ENCODE data around the gene UGT1A5. TPM values are rescaled to one million over a fixed set of nuclear protein-coding genes. Genes with fewer than 3 reads are reported as not detected.

The UGT1A5 gene
- total and polyA plus RNA-seq, 2 of the 13 experiments (the other 11 are each of a cell fraction or from before 2014, with no cell fraction given) = not detected

DNA sequence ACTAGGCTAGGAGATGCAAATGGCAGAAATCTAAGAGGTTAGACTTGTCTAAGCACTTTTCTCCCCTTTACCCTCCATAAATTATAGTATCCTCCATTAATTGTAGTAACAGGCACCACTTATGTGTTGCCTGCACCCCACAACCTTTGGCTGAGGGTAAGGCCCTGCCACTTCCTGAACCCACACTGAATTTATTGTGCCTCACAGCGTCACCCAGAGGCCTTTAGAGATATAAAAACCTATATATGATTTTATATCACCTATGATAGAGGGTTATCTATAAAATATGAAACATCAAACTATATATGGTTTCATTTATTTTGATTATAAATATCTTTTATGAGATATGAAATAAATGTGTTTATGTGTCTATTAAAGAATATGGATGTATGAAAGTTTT, 38.4 kb upstream of the UGT1A5 start (continued):
- TF ChIP-seq PPARG (CRISPR knock-in tag; conservative IDR thresholded peaks at IDR 0.05) = no peak

DNA sequence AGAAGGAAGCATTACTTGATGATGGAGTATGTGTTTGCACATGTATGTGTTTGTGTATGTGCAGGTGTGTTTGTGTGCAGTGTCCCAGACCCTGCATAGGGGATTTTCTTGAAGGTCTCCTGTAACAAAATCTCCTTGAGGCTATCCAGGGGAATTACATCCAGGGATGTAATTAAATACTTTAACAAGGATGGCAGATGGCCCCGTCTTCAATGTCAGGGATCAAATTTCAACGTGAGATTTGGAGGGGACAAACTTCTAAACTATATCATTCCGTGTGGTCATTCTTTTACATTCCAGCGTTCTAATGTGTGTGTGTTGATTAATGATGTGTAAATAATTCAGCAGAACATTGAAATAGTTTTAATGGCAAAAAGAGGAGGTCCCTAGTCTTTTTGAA, 37.7 kb upstream of the UGT1A5 start:
- Histone ChIP-seq H3K79me2 (ENCODE audit: insufficient read depth, low read length) (no peaks in the 10 kb centered on the region), H2AFZ (ENCODE audit: low read length) (no peak overlapping the region), H3K4me3 (replicated peaks in 1 of 3; ENCODE audit: insufficient read depth in 1 of 3, low read depth in 2 of 3, low read length in 3 of 3) (no peak overlapping the region), H3K27ac (ENCODE audit: extremely low read length, insufficient read depth, low read length) (no peak overlapping the region), H3K4me1 (ENCODE audit: insufficient read depth, low read length) (no peaks in the 10 kb centered on the region), H3K9me3 (ENCODE audit: low read length) (no peaks in the 10 kb centered on the region), H3K9ac (ENCODE audit: insufficient read depth, low read depth, low read length) (no peak overlapping the region), H3K27me3 (ENCODE audit: control insufficient read depth in 1 of 2, insufficient read depth in 2 of 2, low read length in 2 of 2) (no peaks in the 10 kb centered on the region), H4K20me1 (ENCODE audit: insufficient read depth, low read length) (no peaks in the 10 kb centered on the region), H3K4me2 (ENCODE audit: low read depth, low read length) (no peak overlapping the region), H3K36me3 (replicated peaks in 1 of 2; ENCODE audit: control insufficient read depth in 1 of 2, insufficient read depth in 2 of 2, low read length in 2 of 2) (no peaks in the 10 kb centered on the region)
- BruUV-seq (replicated peaks) = no TSS peak
- ATAC-seq (no peak), FAIRE-seq (no peak), DNase-seq (ENCODE audit: low spot score) (no peak)
- no peak for TF ChIP-seq THYN1 (CRISPR knock-in tag; IDR thresholded peaks at IDR 0.05; ENCODE audit: borderline replicate concordance, low read depth)
- TF ChIP-seq REXO4 (CRISPR knock-in tag; IDR thresholded peaks at IDR 0.05; ENCODE audit: borderline replicate concordance) = no peak
- no peak for TF ChIP-seq FOXK2 (IDR thresholded peaks at IDR 0.05)
- TF ChIP-seq ZNF564 (CRISPR knock-in tag; IDR thresholded peaks at IDR 0.05) = no peak
- TF ChIP-seq, protein P1, sequence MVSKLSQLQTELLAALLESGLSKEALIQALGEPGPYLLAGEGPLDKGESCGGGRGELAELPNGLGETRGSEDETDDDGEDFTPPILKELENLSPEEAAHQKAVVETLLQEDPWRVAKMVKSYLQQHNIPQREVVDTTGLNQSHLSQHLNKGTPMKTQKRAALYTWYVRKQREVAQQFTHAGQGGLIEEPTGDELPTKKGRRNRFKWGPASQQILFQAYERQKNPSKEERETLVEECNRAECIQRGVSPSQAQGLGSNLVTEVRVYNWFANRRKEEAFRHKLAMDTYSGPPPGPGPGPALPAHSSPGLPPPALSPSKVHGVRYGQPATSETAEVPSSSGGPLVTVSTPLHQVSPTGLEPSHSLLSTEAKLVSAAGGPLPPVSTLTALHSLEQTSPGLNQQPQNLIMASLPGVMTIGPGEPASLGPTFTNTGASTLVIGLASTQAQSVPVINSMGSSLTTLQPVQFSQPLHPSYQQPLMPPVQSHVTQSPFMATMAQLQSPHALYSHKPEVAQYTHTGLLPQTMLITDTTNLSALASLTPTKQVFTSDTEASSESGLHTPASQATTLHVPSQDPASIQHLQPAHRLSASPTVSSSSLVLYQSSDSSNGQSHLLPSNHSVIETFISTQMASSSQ (IDR thresholded peaks at IDR 0.05; ENCODE audit: low read depth) = no peak
- TF ChIP-seq, protein P1 (CRISPR knock-in tag; IDR thresholded peaks at IDR 0.05; ENCODE audit: borderline replicate concordance) = no peak
- TF ChIP-seq SMAD1 (CRISPR knock-in tag; IDR thresholded peaks at IDR 0.05; ENCODE audit: borderline replicate concordance, low read depth) = no peak
- no peak for TF ChIP-seq ESRRA (CRISPR knock-in tag; IDR thresholded peaks at IDR 0.05; ENCODE audit: low read depth)
- TF ChIP-seq ZNF282 (IDR thresholded peaks at IDR 0.05; ENCODE audit: partially characterized antibody) = no peak
- TF ChIP-seq KLF9 (CRISPR knock-in tag; IDR thresholded peaks at IDR 0.05; ENCODE audit: low read depth) = no peak
- TF ChIP-seq BORCS8-MEF2B (CRISPR knock-in tag; IDR thresholded peaks at IDR 0.05) = no peak
- no peak for TF ChIP-seq ZNF317 (CRISPR knock-in tag; IDR thresholded peaks at IDR 0.05)
- no peak for TF ChIP-seq MATR3 (CRISPR knock-in tag; IDR thresholded peaks at IDR 0.05)
- TF ChIP-seq TEAD3 (CRISPR knock-in tag; optimal IDR thresholded peaks at IDR 0.05; ENCODE audit: borderline replicate concordance) = no peak
- TF ChIP-seq ZNF616 (CRISPR knock-in tag; IDR thresholded peaks at IDR 0.05; ENCODE audit: low read depth) = no peak
- WGBS (ENCODE audit: low lambda C conversion rate) = 25% methylated on average over 4 of the region's 4 CpGs
- ChIA-PET CTCF (ENCODE audit: low intra/inter-chr PET ratio, low total read pairs) (no interaction called here), POLR2A (no interaction called here)
- in situ Hi-C loops (cut with HindIII; ENCODE audit: extremely low pct_ligation_motif_present, low pct_unique_long_range_greater_than_20kb) (no loop called here), intact Hi-C loops (cut with micrococcal nuclease; ENCODE audit: unreplicated experiment) (no loop called here)

Measured in HepG2 (cell line).